Stimulated activated CD4-positive, alpha-beta T cell treated with anti-CD3 and anti-CD28 coated beads, Interleukin-1b, Interleukin-23, amount 100 ng/mL, for 4 hours (primary cell): ENCODE measurements around the gene SLC25A51.
"Not testable (repeated sequence)": the region's sequence is repeated elsewhere in the genome, so short reads cannot be mapped to it uniquely, and the experiment has no call there.

Experiments
- DNase-seq, 2 donors: peaks; one replicate each; pipeline ENCODE4 v3.0.0-alpha.2; 2020; ENCODE audit warnings: low read depth in 2 of 2

Gene SLC25A51

GRCh38 chr9:37919956-37920335, 16.0 kb upstream of the SLC25A51 start:
- no peak for DNase-seq

GRCh38 chr9:37919246-37919955, 15.5 kb upstream of the SLC25A51 start:
- no peak for DNase-seq

DNA sequence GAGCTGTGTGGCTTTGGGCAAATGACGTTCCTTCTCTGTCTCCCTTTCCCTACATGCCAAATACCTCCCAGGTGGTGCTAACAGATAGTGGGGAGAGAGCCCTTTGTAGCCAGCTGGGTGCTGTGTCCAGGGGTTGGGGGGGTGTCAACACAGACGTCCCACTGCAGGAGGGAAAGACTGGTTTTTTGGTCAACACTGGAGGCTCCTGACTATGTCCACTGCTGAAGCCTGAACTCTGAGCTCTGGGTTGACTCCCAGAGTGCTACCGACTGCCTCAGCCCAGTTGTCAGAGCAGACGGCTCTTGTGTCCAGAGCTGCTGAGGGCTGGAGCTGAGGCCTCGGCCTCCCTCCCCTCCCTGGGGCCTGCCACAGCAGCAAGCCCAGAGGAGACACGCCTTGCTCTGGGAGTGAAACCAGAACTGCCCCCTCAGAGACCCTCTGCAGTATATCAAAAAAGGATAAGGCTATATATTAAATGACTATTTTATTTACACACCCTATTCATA, 14.8 kb upstream of the SLC25A51 start:
- DNase-seq = no peak

DNA sequence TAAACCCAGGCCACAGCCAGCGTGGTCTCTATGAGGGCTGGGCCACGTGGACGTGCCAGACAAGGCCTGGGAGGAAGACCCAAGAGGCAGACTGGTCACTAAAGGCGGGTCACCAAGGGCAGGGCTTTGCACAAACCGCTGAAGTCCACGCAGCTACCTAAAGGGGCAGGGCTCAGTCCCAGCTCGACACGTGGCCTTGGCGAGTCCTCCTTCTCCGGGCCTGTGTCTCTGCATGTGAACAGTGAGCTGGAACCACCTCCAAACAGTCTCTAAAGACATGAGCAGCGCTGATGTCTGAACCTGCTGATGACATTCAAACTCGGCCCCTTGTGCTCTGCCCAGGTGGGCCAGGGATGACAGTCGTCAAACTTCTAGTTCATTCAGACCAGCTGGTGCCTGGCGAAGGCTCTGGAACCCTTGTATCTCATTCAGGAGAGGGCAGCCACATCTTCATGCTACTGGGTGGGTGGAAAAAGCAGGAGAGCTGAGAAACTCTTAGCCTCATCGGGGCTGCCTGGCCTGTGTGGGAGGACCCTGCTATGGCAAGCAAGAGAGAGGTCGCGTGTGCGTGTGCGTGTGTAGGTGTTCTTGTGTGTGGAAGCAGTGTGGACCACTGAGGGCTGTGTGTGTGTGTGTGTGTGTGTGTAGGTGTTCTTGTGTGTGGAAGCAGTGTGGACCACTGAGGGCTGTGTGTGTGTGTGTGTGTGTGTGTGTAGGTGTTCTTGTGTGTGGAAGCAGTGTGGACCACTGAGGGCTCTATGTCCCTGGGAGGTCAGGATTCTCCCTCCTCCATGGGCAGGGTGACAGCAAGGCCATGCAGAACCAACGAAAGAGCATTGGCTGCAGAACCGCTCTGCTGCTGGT, 14.1 kb upstream of the SLC25A51 start:
- DNase-seq = no peak

GRCh38 chr9:37917313-37917731, 13.4 kb upstream of the SLC25A51 start:
- no peak for DNase-seq

DNA sequence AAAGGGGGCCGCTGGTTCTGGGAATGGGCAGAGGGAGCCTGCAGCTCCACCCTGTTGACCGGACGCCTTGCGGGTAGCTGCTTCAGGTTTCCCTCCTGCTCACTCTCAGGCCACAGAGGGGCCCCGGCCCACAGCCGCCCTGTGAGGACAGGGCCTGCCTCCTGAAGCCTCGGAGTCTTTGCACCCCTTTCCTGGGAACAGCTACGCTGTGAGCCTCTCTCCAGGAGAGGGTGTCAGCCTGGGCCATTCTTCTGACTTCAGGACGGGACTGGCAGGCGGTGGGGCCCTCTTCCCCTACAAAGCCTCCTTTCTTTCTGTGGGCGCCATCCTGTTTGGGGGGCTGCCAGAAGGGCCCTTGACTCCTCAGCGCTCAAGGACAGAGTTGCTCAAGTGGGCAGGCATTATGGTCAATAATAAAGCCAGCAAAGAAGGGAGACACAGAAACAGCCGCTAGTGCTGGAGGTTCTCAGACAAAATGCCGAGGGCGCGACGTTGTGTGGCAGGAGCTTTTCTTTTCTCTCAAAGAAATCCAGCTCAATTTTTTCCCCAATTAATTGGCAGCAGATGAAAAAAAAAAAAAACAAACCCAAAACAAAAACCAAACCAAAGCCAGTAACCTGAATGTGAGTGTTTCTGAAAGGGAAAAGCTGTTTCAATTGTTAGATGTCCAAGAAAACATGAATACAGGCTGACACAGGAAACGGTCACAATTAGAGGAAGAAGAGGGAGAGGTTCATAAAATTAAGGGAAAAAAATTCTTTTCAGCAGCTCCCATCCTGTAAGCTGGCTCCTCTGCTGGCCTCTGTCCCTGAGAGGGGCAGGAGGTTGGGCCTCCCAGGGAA, 12.8 kb upstream of the SLC25A51 start:
- no peak for DNase-seq

GRCh38 chr9:37915911-37916470, 12.1 kb upstream of the SLC25A51 start:
- DNase-seq = no peak

- no peak for DNase-seq
Observed at GRCh38 chr9:37914701-37915358, 10.9 kb upstream of the SLC25A51 start.

DNA sequence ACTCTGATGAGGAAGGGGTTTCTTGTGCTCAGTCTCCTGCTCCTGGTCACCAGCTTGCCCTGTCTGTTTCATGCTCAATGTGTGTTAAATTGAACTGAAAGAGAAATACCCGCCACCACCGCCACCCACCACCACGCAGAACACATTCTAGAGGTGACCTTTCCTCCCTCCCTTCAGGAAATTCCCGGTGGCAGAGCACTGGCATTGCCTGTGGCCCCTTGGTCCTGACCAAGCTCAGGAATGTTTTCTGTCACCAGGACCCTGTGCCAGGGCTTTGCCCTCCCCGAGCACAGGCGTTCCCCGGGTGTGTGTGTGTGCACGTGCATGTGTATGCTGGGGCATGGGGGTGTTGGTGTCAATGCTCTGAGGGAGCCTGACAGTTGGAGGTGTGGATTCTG, 10.2 kb upstream of the SLC25A51 start:
- no peak for DNase-seq

GRCh38 chr9:37913480-37914153, 9.7 kb upstream of the SLC25A51 start:
- DNase-seq = peak; percentile 70 to 82

- DNase-seq = no peak
Observed at GRCh38 chr9:37911271-37911681, 7.3 kb upstream of the SLC25A51 start.

DNA sequence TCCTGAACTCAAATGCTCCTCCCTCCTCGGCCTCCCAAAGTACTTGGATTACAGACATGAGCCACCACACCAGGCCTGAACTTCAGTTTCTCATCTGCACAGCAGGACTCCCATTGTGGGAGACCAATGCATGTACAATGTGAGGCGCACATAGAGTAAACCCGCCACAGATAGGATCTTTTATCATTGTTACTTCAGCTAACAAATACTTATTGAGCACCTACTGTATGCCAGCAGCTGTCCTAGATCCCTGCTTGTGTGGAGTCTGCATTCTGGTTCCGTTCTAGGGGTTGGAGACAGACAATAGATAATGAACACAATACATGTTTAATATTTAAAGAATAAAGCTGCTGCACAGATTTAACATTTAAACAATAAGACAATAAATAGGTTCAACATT, 6.3 kb upstream of the SLC25A51 start:
- DNase-seq = no peak

GRCh38 chr9:37909836-37910235, 5.9 kb upstream of the SLC25A51 start:
- not testable (repeated sequence) for DNase-seq

DNA sequence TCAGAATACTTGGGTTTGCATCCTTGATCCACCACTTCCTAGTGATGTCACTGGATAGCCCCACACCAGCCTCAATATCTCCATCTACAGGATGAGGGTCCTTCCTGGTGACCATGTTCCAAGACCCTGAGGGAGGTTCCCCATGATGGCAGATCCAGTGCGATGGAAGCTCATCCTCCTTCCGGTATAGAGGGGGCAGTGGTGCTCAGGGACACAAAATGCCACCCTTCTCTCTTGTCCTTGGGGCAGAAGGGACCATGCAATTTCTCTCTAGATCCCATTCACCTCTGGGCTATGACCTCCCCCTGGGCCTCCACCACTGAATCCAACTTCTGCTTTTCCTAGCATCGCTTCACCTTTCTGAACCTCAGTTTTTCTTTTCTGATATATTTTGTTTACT, 5.4 kb upstream of the SLC25A51 start:
- no peak for DNase-seq

- DNase-seq = no peak
Observed at GRCh38 chr9:37908698-37909186, 4.8 kb upstream of the SLC25A51 start.

GRCh38 chr9:37908283-37908682, 4.4 kb upstream of the SLC25A51 start:
- DNase-seq = no peak

DNA sequence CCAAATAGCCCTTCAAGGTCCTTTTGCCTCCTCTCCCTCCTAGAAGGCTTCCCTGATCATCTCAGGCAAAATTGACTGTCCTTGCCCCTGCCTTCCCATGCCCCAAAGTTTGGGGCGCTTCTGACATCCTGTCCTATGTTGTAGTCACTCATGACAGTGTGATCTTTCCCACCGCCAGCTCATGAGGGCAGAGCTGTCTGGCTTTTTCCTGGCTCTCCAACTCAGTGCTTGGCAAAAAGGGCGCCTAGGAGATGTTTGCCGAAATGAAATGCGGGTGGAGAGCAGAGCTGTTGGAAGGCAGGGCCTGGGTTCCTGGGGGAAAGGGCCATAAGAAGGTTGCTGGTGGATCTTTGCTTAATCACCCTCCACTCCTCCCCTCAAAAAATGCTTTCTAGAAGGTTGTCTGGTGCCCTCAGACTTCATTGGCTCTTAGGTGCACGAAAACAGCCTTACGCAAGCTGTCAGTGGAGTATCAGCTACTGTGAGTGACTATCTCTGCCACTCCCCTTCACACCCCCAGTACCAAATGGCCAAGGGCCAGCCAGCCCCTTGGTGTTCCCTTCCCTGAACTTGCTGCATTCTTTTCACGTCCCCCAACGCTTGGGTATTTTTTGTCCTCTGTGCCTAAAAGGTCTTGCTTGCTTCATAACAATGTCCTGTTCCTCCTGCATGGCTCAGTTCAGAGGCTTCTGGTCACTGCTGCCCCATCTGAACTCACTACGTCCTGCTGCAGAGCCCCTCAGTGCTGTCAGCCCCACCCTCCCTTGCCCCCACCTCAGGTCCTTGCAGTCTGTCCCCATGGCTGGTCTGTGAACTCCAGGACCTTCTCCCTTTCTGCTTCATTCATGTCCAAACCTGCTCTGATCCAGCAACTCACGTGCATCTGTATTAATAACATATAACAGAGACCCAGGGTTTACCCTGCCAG, 2.6 kb upstream of the SLC25A51 start:
- DNase-seq = no peak

DNA sequence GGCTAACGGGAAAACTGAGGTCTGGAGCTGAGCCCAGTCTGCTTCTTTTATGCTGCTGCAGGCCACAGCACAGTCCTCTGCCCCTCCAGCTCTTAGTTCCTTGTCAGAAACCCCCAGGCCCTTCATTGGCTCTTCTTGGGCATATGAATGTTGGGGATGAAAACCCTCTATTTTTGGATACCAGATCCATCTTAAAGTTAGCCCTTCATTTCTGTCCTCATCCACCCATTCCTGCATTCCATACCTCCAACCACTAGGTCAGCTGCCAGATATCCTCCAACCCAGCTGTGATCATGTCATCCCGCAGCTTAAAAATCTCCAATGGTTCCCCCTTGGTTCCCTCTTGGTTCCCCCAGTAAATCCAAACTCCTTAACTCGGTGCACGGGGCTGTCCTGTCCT, 1.8 kb upstream of the SLC25A51 start:
- no peak for DNase-seq

DNA sequence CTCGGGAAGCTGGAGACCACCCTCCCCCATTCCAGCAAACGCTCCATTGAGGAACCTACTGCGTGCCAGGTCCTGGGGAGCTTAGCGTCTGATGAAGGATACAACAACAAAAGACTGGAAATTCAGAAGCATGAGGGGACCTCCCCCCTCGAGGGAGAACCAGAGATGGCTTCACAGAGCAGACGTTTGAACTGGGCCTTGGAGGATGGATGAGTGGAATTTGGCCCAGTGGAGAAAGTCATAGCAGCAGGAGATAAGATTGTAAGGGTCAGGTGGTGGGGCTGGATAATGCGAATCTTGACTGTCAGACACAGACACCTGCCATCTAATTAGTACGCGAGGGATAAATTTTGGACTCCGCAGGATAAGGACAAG, 1.2 kb upstream of the SLC25A51 start:
- DNase-seq = no peak
